Spleen (tissue), 7 donors: Measurements from ENCODE around the gene PIK3R3.

Source experiments
- POLR2A ChIP-seq, 3 donors: fragments of 450-650 bp; IDR thresholded peaks; one replicate each; pipeline ENCODE4 v1.5.1; 2017; ENCODE audit warnings: antibody characterized with exemption in 3 of 3, mild to moderate bottlenecking in 1 of 3
- POLR2AphosphoS5 ChIP-seq, 3 donors: sonication (generic); formaldehyde crosslinking; IDR thresholded peaks; one replicate each; pipeline ENCODE4 v1.5.1; 2017; ENCODE audit warnings: antibody characterized with exemption in 3 of 3
- TF ChIP-seq, protein P1 (sequence below), 11 experiments: fragments of 200-600 bp in 7 of 11; fragments of 450-650 bp in 4 of 11; sonication (generic) in 4 of 11; IDR thresholded peaks in 8 of 11; conservative IDR thresholded peaks in 3 of 11; 1 replicate in 7 of 11; 2 replicates in 4 of 11; pipeline versions ENCODE4 v1.4.0 to v1.8.0; 2016 to 2021; ENCODE audit warnings: antibody characterized with exemption in 11 of 11, inconsistent platforms in 4 of 11, mild to moderate bottlenecking in 1 of 11
- donor health status: DM: no; HTN: no; CAD: no; lungs with moderate emphysema.
- donor health status: DM: no; HTN: no; CAD: no.
- donor health status: DM: no; HTN: no; CAD: no.

DNA sequence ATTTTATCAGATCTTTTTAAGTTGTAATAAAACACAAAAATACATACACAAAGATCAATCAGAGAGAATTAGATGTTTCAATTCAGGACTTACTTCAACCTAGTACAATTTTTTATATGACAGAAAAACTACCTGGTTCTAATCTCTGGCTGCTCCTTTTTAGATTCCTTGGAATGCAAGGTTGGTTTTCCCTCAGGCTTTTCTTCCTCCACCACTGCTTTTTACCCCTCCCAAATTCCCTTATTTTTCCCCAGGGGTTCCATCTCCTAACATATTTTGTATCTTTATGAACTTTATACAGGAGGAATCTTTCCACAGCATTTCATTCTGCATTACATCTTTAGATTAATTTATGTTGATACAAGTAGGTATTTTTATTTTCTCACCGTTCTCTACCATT is 33.2 kb downstream of the PIK3R3 start:
- TF ChIP-seq, protein P1, sequence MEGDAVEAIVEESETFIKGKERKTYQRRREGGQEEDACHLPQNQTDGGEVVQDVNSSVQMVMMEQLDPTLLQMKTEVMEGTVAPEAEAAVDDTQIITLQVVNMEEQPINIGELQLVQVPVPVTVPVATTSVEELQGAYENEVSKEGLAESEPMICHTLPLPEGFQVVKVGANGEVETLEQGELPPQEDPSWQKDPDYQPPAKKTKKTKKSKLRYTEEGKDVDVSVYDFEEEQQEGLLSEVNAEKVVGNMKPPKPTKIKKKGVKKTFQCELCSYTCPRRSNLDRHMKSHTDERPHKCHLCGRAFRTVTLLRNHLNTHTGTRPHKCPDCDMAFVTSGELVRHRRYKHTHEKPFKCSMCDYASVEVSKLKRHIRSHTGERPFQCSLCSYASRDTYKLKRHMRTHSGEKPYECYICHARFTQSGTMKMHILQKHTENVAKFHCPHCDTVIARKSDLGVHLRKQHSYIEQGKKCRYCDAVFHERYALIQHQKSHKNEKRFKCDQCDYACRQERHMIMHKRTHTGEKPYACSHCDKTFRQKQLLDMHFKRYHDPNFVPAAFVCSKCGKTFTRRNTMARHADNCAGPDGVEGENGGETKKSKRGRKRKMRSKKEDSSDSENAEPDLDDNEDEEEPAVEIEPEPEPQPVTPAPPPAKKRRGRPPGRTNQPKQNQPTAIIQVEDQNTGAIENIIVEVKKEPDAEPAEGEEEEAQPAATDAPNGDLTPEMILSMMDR (IDR thresholded peaks at IDR 0.05 in 8 of 11, conservative IDR thresholded peaks at IDR 0.05 in 3 of 11) = no peak
- no peak for TF ChIP-seq POLR2AphosphoS5 (IDR thresholded peaks at IDR 0.05)
- no peak for TF ChIP-seq POLR2A (IDR thresholded peaks at IDR 0.05)
